ENCODE measurements around the gene SVIL.
"Not testable (repeated sequence)": the region's sequence is repeated elsewhere in the genome, so short reads cannot be mapped to it uniquely, and the experiment has no call there.

- TF ChIP-seq EP300 (IDR thresholded peaks at IDR 0.05); POLR2A (IDR thresholded peaks at IDR 0.05; ENCODE audit: low read depth): not testable (repeated sequence)
- TF ChIP-seq CTCF (IDR thresholded peaks at IDR 0.05), result peak; percentile 75 to 90 (median 89)
- peak in 1 of 2 donors; percentile 59 for TF ChIP-seq POLR2AphosphoS5 (IDR thresholded peaks at IDR 0.05)
Measured at GRCh38 chr10:29448756-29449592, 185.8 kb downstream of the SVIL start.

All from esophagus muscularis mucosa (tissue), 4 donors.